GM12873 (cell line): Measurements from ENCODE around the gene IDH3A.

Experiments used
- CTCF ChIP-seq: IDR thresholded peaks from 2 replicates; pipeline ENCODE4 v1.5.1; 2012; ENCODE audit warnings: low read depth, mild to moderate bottlenecking, moderate library complexity, low read length, control low read depth; ENCODE audit not compliant: insufficient read depth; ENCODE audit errors: missing control alignments

IDH3A gene

GRCh38 chr15:78146425-78147154 lies 2.6 kb upstream of the IDH3A start:
- no peak for TF ChIP-seq CTCF

- no peak for TF ChIP-seq CTCF
Measured at GRCh38 chr15:78147566-78147965, 1.6 kb upstream of the IDH3A start.

- no peak for TF ChIP-seq CTCF
Measured at GRCh38 chr15:78148392-78149067, 632 bp upstream of the IDH3A start.

- no peak for TF ChIP-seq CTCF
Measured at GRCh38 chr15:78149805-78150751, 916 bp downstream of the IDH3A start.

GRCh38 chr15:78154955-78155354 lies 5.8 kb downstream of the IDH3A start:
- no peak for TF ChIP-seq CTCF

GRCh38 chr15:78155355-78155939 lies 6.3 kb downstream of the IDH3A start:
- TF ChIP-seq CTCF, result no peak
